HL-60 (cell line): ENCODE data around the gene SYT7.
A peak's percentile ranks its signal among the peaks of the same experiment; 100 is the strongest.

Experiments used
- GABPA ChIP-seq: IDR thresholded peaks from 2 replicates; pipeline ENCODE4 v1.6.1; 2012; ENCODE audit warnings: low read depth
- POLR2AphosphoS5 ChIP-seq: IDR thresholded peaks from 2 replicates; pipeline ENCODE4 v1.6.1; 2012; ENCODE audit warnings: low read depth
- TF ChIP-seq, protein P1 (sequence below): IDR thresholded peaks from one replicate; pipeline ENCODE4 v1.5.1; 2011; ENCODE audit warnings: low read length, control low read depth, inconsistent platforms; ENCODE audit not compliant: insufficient read depth

DNA sequence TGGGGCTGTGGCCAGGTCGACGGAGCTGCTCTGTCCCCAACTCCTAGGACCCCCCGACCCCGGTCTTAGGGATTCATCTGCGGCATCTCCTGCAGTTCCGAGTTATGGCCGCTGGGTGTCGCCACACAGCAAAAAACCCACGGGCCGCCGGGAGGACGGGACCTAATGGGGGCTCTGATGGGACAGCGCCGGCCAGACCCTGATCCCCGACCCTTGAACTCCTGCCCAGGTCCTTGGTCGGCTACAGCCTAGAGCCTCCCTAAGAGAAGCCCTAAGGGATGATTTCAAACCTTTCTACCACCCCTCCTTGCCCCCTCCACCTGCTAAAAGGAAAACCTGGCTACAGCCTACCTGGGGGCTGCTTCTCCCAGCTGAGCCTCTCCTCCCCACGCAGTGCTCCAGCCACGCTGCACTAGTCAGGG, 103.1 kb downstream of the SYT7 start:
- TF ChIP-seq POLR2AphosphoS5 = no peak
- TF ChIP-seq, protein P1, sequence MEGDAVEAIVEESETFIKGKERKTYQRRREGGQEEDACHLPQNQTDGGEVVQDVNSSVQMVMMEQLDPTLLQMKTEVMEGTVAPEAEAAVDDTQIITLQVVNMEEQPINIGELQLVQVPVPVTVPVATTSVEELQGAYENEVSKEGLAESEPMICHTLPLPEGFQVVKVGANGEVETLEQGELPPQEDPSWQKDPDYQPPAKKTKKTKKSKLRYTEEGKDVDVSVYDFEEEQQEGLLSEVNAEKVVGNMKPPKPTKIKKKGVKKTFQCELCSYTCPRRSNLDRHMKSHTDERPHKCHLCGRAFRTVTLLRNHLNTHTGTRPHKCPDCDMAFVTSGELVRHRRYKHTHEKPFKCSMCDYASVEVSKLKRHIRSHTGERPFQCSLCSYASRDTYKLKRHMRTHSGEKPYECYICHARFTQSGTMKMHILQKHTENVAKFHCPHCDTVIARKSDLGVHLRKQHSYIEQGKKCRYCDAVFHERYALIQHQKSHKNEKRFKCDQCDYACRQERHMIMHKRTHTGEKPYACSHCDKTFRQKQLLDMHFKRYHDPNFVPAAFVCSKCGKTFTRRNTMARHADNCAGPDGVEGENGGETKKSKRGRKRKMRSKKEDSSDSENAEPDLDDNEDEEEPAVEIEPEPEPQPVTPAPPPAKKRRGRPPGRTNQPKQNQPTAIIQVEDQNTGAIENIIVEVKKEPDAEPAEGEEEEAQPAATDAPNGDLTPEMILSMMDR = peak; percentile 68
- no peak for TF ChIP-seq GABPA
